ENCODE data around the gene EIF3M. TPM values are rescaled to one million over a fixed set of nuclear protein-coding genes. Genes with fewer than 3 reads are reported as not detected.
"Not testable (repeated sequence)": the region's sequence is repeated elsewhere in the genome, so short reads cannot be mapped to it uniquely, and the experiment has no call there.

EIF3M gene
- total RNA-seq, 1 experiment from 2014 or later, result 372 TPM

GRCh38 chr11:32594272-32594671 is 10.6 kb downstream of the EIF3M start:
- POLR2A ChIA-PET, result no interaction called here
- intact Hi-C loops (cut with micrococcal nuclease; ENCODE audit: unreplicated experiment), result no loop called here
- CTCF ChIA-PET, result no interaction called here

GRCh38 chr11:32596114-32596513 is 12.5 kb downstream of the EIF3M start:
- H3K27me3 ChIP-seq (replicated peaks; ENCODE audit: control insufficient read depth, insufficient read depth, low read length); H3K27me3 Mint-ChIP-seq (ENCODE audit: insufficient read depth, unreplicated experiment); H3K36me3 ChIP-seq (ENCODE audit: control insufficient read depth, insufficient read depth, low read length); H3K4me3 Mint-ChIP-seq (ENCODE audit: unreplicated experiment); CTCF ChIA-PET; H3K27ac Mint-ChIP-seq (ENCODE audit: unreplicated experiment); H3K4me1 ChIP-seq; H3K9me3 ChIP-seq; H3K9me3 Mint-ChIP-seq (ENCODE audit: unreplicated experiment); BruUV-seq (replicated peaks); H3K4me1 Mint-ChIP-seq (ENCODE audit: low read depth, unreplicated experiment); POLR2A ChIA-PET; H3K4me3 ChIP-seq (ENCODE audit: low read depth, low read length); intact Hi-C loops (cut with micrococcal nuclease; ENCODE audit: unreplicated experiment); DNase-seq: not testable (repeated sequence)
- peaks cover 80% of the 10 kb centered on the region for H3K36me3 Mint-ChIP-seq (ENCODE audit: insufficient read depth, unreplicated experiment)

More at GRCh38 chr11:32594272-32594671, 10.6 kb downstream of the EIF3M start:
- Histone ChIP-seq H3K4me3 (ENCODE audit: low read depth, low read length) (no peak overlapping the region), H3K4me1 (no peaks in the 10 kb centered on the region), H3K36me3 (ENCODE audit: control insufficient read depth, insufficient read depth, low read length) (0 out of 2 replicates have a peak, but pooled peaks cover 1% of the 10 kb centered on the region), H3K27me3 (replicated peaks; ENCODE audit: control insufficient read depth, insufficient read depth, low read length) (no peaks in the 10 kb centered on the region), H3K9me3 (no peaks in the 10 kb centered on the region)
- no peak for TF ChIP-seq CTCF (IDR thresholded peaks at IDR 0.05; ENCODE audit: insufficient read depth in 1 of 2, low read depth in 1 of 2, low read length in 1 of 2, severe bottlenecking in 1 of 2, unreplicated experiment in 1 of 2)
- Mint-ChIP-seq H3K36me3 (ENCODE audit: insufficient read depth, unreplicated experiment) (peaks cover 89% of the 10 kb centered on the region), H3K27me3 (ENCODE audit: insufficient read depth, unreplicated experiment) (no peaks in the 10 kb centered on the region), H3K27ac (ENCODE audit: unreplicated experiment) (no peak overlapping the region), H3K9me3 (ENCODE audit: unreplicated experiment) (no peaks in the 10 kb centered on the region), H3K4me1 (ENCODE audit: low read depth, unreplicated experiment) (no peaks in the 10 kb centered on the region), H3K4me3 (ENCODE audit: unreplicated experiment) (no peak overlapping the region)
- DNase-seq, result no peak
- TSS peak; percentile 2 for BruUV-seq (replicated peaks)

- no peak overlapping the region for H3K4me3 ChIP-seq (ENCODE audit: low read depth, low read length)
- Mint-ChIP-seq H3K27ac (ENCODE audit: unreplicated experiment) (no peak overlapping the region), H3K36me3 (ENCODE audit: insufficient read depth, unreplicated experiment) (peaks cover 80% of the 10 kb centered on the region), H3K27me3 (ENCODE audit: insufficient read depth, unreplicated experiment) (no peaks in the 10 kb centered on the region), H3K9me3 (ENCODE audit: unreplicated experiment) (no peaks in the 10 kb centered on the region), H3K4me3 (ENCODE audit: unreplicated experiment) (no peak overlapping the region), H3K4me1 (ENCODE audit: low read depth, unreplicated experiment) (no peaks in the 10 kb centered on the region)
- peaks cover 1% of the 10 kb centered on the region; the same call in 1 of the 2 replicates for H3K36me3 ChIP-seq (ENCODE audit: control insufficient read depth, insufficient read depth, low read length)
- no peaks in the 10 kb centered on the region for H3K4me1 ChIP-seq
- no peak for DNase-seq
- TF ChIP-seq CTCF (IDR thresholded peaks at IDR 0.05; ENCODE audit: insufficient read depth in 1 of 2, low read depth in 1 of 2, low read length in 1 of 2, severe bottlenecking in 1 of 2, unreplicated experiment in 1 of 2), result no peak
- CTCF ChIA-PET, result no interaction called here
- BruUV-seq (replicated peaks), result no TSS peak
- no peaks in the 10 kb centered on the region for H3K27me3 ChIP-seq (replicated peaks; ENCODE audit: control insufficient read depth, insufficient read depth, low read length)
- intact Hi-C loops (cut with micrococcal nuclease; ENCODE audit: unreplicated experiment), result no loop called here
- POLR2A ChIA-PET, result no interaction called here
- no peaks in the 10 kb centered on the region for H3K9me3 ChIP-seq
Observed at GRCh38 chr11:32597921-32598320, 14.3 kb downstream of the EIF3M start.

Data from Caco-2 (cell line).